ENCODE measurements around the gene PKIB.

GRCh38 chr6:122580737-122581136 lies 29.5 kb upstream of the PKIB start:
- no peak for TF ChIP-seq POLR2A (IDR thresholded peaks at IDR 0.05)
- no peak for TF ChIP-seq CTCF (IDR thresholded peaks at IDR 0.05)

Measured in uterus (tissue), 2 donors.